HepG2 (cell line): ENCODE measurements around the gene SCRT2. TPM values are rescaled to one million over a fixed set of nuclear protein-coding genes. Genes with fewer than 3 reads are reported as not detected.

ENCODE experiments used
- ATAD3A ChIP-seq: sonication (generic); formaldehyde crosslinking; IDR thresholded peaks from 2 replicates; pipeline ENCODE4 v1.4.0; 2020; ENCODE audit warnings: missing genetic modification reagents
- CBX1 ChIP-seq: IDR thresholded peaks from one replicate; pipeline ENCODE4 v1.6.1; 2016; ENCODE audit warnings: antibody characterized with exemption, low read depth
- EZH2 ChIP-seq: conservative IDR thresholded peaks from 2 replicates; pipeline ENCODE4 v1.6.1; 2012; ENCODE audit warnings: mild to moderate bottlenecking, low read depth, low read length, moderate library complexity
- GPN1 ChIP-seq: sonication (generic); formaldehyde crosslinking; IDR thresholded peaks from 2 replicates; pipeline ENCODE4 v1.5.1; 2020; ENCODE audit warnings: missing genetic modification reagents, borderline replicate concordance
- HNF4G ChIP-seq, 2 experiments: sonication (generic) in 1 of 2; formaldehyde crosslinking in 1 of 2; IDR thresholded peaks; 2 replicates each; pipeline versions ENCODE4 v1.4.0 to v1.6.1; 2011 to 2020; ENCODE audit warnings: borderline replicate concordance in 2 of 2, low read depth in 2 of 2, mild to moderate bottlenecking in 2 of 2, low read length in 1 of 2, missing genetic modification reagents in 1 of 2, moderate library complexity in 1 of 2
- KDM6A ChIP-seq: IDR thresholded peaks from 2 replicates; pipeline ENCODE4 v1.6.1; 2016; ENCODE audit warnings: low read depth
- KMT2B ChIP-seq: IDR thresholded peaks from 2 replicates; pipeline ENCODE4 v1.6.1; 2016; ENCODE audit warnings: missing genetic modification reagents, missing compliant biosample characterization
- RXRA ChIP-seq: sonication (generic); formaldehyde crosslinking; IDR thresholded peaks from 2 replicates; pipeline ENCODE4 v1.5.1; 2020; ENCODE audit warnings: missing genetic modification reagents
- THAP11 ChIP-seq: IDR thresholded peaks from 2 replicates; pipeline ENCODE4 v1.6.1; 2016; ENCODE audit warnings: missing biosample characterization, missing genetic modification reagents
- ZNF34 ChIP-seq: sonication (generic); formaldehyde crosslinking; IDR thresholded peaks from 2 replicates; pipeline ENCODE4 v1.4.0; 2020; ENCODE audit warnings: mild to moderate bottlenecking, missing genetic modification reagents, borderline replicate concordance
- ZNF572 ChIP-seq: sonication (generic); formaldehyde crosslinking; IDR thresholded peaks from 2 replicates; pipeline ENCODE4 v1.5.1; 2020; ENCODE audit warnings: mild to moderate bottlenecking, missing genetic modification reagents
- polyA plus RNA-seq, 8 experiments: library from polyadenylated mRNA; depleted of rRNA in 3 of 8; stranded (reverse) in 7 of 8; unstranded in 1 of 8; fragments of >200 nt; fragmentation: Illumina TruSeq in 4 of 8; extraction: Trizol in 4 of 8; gene quantifications; 2 replicates each; pipeline versions ENCODE4 v1.2.1 to v1.2.3, GENCODE V29; 2011 to 2016; ENCODE audit warnings: low read depth in 4 of 8, missing spikeins in 1 of 8, mixed read lengths in 1 of 8; ENCODE audit not compliant: insufficient read depth in 1 of 8
- total RNA-seq, 5 experiments: library from RNA; depleted of rRNA; stranded (reverse); fragments of >200 nt; fragmentation: Illumina TruSeq; extraction: Trizol; gene quantifications; 2 replicates each; pipeline ENCODE4 v1.2.3, GENCODE V29; 2016; ENCODE audit warnings: low read depth in 1 of 5
- TF ChIP-seq, protein P1 (sequence below): sonication (generic); formaldehyde crosslinking; IDR thresholded peaks from 2 replicates; pipeline ENCODE4 v1.4.0; 2020; ENCODE audit warnings: mild to moderate bottlenecking, missing genetic modification reagents
- TF ChIP-seq, protein P2 (sequence below): sonication (generic); formaldehyde crosslinking; IDR thresholded peaks from 2 replicates; pipeline ENCODE4 v1.4.0; 2020; ENCODE audit warnings: missing genetic modification reagents, borderline replicate concordance
- TF ChIP-seq, protein P3 (sequence below), 2 experiments: sonication (generic) in 1 of 2; formaldehyde crosslinking in 1 of 2; IDR thresholded peaks; 2 replicates each; pipeline versions ENCODE4 v1.4.0 to v1.6.1; 2018 to 2020; ENCODE audit warnings: missing genetic modification reagents in 2 of 2, borderline replicate concordance in 1 of 2, low read depth in 1 of 2, mild to moderate bottlenecking in 1 of 2, missing biosample characterization in 1 of 2
- TF ChIP-seq, protein P4 (sequence below): IDR thresholded peaks from 2 replicates; pipeline ENCODE4 v1.6.1; 2016; ENCODE audit warnings: control low read depth

Gene SCRT2
- total and polyA plus RNA-seq, 2 of the 13 experiments (the other 11 are each of a cell fraction or from before 2014, with no cell fraction given), result not detected

DNA sequence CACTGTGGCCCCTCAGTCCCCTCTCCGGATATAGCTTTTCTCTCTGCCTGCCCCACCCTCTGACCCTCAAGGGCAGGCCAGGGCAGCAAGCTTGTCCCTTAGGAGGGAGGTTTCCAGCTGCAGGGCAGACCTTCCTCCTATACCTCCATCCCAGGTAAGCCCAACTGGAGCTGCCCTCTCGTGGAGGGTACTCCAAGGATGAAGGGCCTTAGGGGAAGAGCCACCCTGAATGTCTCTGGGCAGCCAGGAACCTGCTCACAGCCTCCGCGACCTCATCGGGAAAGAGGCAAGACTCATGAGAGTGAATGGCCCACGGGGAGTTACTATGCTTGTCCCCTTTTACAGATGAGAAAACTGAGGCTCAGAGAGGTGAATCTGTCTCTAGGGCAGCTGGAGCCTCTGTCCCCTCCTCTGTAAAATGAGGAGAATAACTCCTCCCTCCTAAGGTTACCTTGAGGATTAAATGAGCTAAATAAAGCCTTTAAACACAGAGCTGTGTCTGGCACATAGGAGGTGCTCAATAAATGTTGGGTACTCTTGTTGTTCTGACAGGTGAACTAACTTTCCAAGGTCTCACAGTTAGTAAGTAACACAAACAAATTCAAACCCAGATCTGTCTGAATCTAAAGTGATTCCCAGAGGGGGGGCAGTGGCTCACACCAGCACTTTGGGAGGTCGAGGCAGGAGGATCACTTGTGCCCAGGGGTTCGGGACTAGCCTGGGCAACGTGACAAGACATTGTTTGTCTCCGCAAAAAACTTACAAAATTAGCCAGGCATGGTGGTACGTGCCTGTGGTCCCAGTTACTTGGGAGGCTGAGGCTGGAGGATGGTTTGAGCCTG lies 34.7 kb downstream of the SCRT2 start (continued):
- TF ChIP-seq, protein P1, sequence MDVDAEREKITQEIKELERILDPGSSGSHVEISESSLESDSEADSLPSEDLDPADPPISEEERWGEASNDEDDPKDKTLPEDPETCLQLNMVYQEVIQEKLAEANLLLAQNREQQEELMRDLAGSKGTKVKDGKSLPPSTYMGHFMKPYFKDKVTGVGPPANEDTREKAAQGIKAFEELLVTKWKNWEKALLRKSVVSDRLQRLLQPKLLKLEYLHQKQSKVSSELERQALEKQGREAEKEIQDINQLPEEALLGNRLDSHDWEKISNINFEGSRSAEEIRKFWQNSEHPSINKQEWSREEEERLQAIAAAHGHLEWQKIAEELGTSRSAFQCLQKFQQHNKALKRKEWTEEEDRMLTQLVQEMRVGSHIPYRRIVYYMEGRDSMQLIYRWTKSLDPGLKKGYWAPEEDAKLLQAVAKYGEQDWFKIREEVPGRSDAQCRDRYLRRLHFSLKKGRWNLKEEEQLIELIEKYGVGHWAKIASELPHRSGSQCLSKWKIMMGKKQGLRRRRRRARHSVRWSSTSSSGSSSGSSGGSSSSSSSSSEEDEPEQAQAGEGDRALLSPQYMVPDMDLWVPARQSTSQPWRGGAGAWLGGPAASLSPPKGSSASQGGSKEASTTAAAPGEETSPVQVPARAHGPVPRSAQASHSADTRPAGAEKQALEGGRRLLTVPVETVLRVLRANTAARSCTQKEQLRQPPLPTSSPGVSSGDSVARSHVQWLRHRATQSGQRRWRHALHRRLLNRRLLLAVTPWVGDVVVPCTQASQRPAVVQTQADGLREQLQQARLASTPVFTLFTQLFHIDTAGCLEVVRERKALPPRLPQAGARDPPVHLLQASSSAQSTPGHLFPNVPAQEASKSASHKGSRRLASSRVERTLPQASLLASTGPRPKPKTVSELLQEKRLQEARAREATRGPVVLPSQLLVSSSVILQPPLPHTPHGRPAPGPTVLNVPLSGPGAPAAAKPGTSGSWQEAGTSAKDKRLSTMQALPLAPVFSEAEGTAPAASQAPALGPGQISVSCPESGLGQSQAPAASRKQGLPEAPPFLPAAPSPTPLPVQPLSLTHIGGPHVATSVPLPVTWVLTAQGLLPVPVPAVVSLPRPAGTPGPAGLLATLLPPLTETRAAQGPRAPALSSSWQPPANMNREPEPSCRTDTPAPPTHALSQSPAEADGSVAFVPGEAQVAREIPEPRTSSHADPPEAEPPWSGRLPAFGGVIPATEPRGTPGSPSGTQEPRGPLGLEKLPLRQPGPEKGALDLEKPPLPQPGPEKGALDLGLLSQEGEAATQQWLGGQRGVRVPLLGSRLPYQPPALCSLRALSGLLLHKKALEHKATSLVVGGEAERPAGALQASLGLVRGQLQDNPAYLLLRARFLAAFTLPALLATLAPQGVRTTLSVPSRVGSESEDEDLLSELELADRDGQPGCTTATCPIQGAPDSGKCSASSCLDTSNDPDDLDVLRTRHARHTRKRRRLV (CRISPR knock-in tag), result no peak
- TF ChIP-seq ZNF34 (CRISPR knock-in tag), result no peak
- no peak for TF ChIP-seq THAP11
- 0 out of 2 replicates have a peak, but pooled peaks have one; percentile 51 for TF ChIP-seq ZNF572 (CRISPR knock-in tag)
- TF ChIP-seq, protein P2, sequence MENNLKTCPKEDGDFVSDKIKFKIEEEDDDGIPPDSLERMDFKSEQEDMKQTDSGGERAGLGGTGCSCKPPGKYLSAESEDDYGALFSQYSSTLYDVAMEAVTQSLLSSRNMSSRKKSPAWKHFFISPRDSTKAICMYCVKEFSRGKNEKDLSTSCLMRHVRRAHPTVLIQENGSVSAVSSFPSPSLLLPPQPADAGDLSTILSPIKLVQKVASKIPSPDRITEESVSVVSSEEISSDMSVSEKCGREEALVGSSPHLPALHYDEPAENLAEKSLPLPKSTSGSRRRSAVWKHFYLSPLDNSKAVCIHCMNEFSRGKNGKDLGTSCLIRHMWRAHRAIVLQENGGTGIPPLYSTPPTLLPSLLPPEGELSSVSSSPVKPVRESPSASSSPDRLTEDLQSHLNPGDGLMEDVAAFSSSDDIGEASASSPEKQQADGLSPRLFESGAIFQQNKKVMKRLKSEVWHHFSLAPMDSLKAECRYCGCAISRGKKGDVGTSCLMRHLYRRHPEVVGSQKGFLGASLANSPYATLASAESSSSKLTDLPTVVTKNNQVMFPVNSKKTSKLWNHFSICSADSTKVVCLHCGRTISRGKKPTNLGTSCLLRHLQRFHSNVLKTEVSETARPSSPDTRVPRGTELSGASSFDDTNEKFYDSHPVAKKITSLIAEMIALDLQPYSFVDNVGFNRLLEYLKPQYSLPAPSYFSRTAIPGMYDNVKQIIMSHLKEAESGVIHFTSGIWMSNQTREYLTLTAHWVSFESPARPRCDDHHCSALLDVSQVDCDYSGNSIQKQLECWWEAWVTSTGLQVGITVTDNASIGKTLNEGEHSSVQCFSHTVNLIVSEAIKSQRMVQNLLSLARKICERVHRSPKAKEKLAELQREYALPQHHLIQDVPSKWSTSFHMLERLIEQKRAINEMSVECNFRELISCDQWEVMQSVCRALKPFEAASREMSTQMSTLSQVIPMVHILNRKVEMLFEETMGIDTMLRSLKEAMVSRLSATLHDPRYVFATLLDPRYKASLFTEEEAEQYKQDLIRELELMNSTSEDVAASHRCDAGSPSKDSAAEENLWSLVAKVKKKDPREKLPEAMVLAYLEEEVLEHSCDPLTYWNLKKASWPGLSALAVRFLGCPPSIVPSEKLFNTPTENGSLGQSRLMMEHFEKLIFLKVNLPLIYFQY (CRISPR knock-in tag), result no peak; the same call in 1 of the 2 replicates
- TF ChIP-seq KDM6A (CRISPR knock-in tag), result no peak
- no peak for TF ChIP-seq GPN1
- TF ChIP-seq HNF4G (IDR thresholded peaks at IDR 0.05; ENCODE audit: borderline replicate concordance, low read depth, low read length), result no peak
- TF ChIP-seq HNF4G (CRISPR knock-in tag; IDR thresholded peaks at IDR 0.05; ENCODE audit: borderline replicate concordance, low read depth), result 0 out of 2 replicates have a peak, but pooled peaks have one; percentile 2
- TF ChIP-seq RXRA, result no peak; the same call in 1 of the 2 replicates
- no peak for TF ChIP-seq CBX1
- TF ChIP-seq ATAD3A, result 0 out of 2 replicates have a peak, but pooled peaks have one; percentile 37
- TF ChIP-seq, protein P3, sequence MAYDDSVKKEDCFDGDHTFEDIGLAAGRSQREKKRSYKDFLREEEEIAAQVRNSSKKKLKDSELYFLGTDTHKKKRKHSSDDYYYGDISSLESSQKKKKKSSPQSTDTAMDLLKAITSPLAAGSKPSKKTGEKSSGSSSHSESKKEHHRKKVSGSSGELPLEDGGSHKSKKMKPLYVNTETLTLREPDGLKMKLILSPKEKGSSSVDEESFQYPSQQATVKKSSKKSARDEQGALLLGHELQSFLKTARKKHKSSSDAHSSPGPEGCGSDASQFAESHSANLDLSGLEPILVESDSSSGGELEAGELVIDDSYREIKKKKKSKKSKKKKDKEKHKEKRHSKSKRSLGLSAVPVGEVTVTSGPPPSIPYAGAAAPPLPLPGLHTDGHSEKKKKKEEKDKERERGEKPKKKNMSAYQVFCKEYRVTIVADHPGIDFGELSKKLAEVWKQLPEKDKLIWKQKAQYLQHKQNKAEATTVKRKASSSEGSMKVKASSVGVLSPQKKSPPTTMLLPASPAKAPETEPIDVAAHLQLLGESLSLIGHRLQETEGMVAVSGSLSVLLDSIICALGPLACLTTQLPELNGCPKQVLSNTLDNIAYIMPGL (CRISPR knock-in tag; IDR thresholded peaks at IDR 0.05; ENCODE audit: borderline replicate concordance in 1 of 2, low read depth in 1 of 2), result no peak
- TF ChIP-seq, protein P4, sequence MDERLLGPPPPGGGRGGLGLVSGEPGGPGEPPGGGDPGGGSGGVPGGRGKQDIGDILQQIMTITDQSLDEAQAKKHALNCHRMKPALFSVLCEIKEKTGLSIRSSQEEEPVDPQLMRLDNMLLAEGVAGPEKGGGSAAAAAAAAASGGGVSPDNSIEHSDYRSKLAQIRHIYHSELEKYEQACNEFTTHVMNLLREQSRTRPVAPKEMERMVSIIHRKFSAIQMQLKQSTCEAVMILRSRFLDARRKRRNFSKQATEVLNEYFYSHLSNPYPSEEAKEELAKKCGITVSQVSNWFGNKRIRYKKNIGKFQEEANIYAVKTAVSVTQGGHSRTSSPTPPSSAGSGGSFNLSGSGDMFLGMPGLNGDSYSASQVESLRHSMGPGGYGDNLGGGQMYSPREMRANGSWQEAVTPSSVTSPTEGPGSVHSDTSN (CRISPR knock-in tag), result no peak
- TF ChIP-seq EZH2, result 0 out of 2 replicates have a peak, but pooled peaks have one; percentile 53
- no peak for TF ChIP-seq KMT2B (CRISPR knock-in tag)
